ENCODE measurements around the gene ASXL3. TPM values are rescaled to one million over a fixed set of nuclear protein-coding genes. Genes with fewer than 3 reads are reported as not detected.

Gene ASXL3
- polyA plus RNA-seq, 3 donors: not detected

DNA sequence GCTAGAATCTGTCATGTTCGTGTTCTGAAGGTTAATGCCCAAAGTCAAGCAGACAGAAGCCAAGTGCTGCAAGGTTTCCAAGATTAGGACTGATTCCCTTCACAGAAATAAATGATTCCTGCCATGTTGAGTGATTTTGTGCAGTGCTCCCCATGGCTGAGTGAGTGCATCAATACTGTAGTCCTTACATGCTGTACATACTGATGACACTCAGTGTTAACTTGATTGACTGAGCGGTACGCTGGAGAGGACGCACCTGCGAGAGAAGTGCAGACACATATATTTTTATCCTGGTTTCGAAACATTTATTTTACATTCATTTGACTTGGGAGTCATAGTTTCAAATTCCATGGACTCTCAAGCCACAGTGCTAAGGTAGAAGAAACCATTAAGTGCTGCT lies 92.0 kb downstream of the ASXL3 start:
- Histone ChIP-seq H3K9me3 (replicated peaks in 1 of 2; ENCODE audit: control insufficient read depth in 1 of 2, insufficient read depth in 1 of 2, low read length in 2 of 2) (no peaks in the 10 kb centered on the region), H3K4me3 (replicated peaks in 1 of 3; ENCODE audit: low read depth in 2 of 3, low read length in 3 of 3) (no peak overlapping the region), H3K27ac (ENCODE audit: low read depth in 1 of 2, low read length in 2 of 2) (no peak overlapping the region), H3K27me3 (ENCODE audit: control insufficient read depth in 2 of 2, insufficient read depth in 2 of 2, low read length in 2 of 2) (no peaks in the 10 kb centered on the region), H2AFZ (ENCODE audit: insufficient read depth, low read depth, low read length, poor library complexity, severe bottlenecking) (no peak overlapping the region), H3K9ac (ENCODE audit: insufficient read depth, low read length, poor library complexity, severe bottlenecking) (no peak overlapping the region), H3K4me1 (ENCODE audit: control insufficient read depth in 1 of 2, insufficient read depth in 2 of 2, low read length in 2 of 2) (no peaks in the 10 kb centered on the region), H3K36me3 (replicated peaks in 1 of 2; ENCODE audit: control insufficient read depth in 1 of 2, insufficient read depth in 2 of 2, low read length in 2 of 2) (no peaks in the 10 kb centered on the region), H3K79me2 (ENCODE audit: insufficient read depth, low read length) (no peaks in the 10 kb centered on the region), H3K4me2 (replicated peaks; ENCODE audit: extremely low read depth, low read length, poor library complexity, severe bottlenecking) (no peak overlapping the region), H4K20me1 (ENCODE audit: insufficient read depth, low read length) (no peaks in the 10 kb centered on the region)
- intact Hi-C loops (cut with micrococcal nuclease): no loop called here
- Mint-ChIP-seq H3K4me3 (no peak overlapping the region), H3K4me1 (no peaks in the 10 kb centered on the region), H3K27ac (no peak overlapping the region), H3K27me3 (ENCODE audit: low read depth in 3 of 3) (peaks cover 0 to 2% (median 0%) of the 10 kb centered on the region in 3 donors), H3K36me3 (no peaks in the 10 kb centered on the region), H3K9me3 (peaks cover 0 to 3% (median 0%) of the 10 kb centered on the region in 7 donors)
- TF ChIP-seq, protein P1, sequence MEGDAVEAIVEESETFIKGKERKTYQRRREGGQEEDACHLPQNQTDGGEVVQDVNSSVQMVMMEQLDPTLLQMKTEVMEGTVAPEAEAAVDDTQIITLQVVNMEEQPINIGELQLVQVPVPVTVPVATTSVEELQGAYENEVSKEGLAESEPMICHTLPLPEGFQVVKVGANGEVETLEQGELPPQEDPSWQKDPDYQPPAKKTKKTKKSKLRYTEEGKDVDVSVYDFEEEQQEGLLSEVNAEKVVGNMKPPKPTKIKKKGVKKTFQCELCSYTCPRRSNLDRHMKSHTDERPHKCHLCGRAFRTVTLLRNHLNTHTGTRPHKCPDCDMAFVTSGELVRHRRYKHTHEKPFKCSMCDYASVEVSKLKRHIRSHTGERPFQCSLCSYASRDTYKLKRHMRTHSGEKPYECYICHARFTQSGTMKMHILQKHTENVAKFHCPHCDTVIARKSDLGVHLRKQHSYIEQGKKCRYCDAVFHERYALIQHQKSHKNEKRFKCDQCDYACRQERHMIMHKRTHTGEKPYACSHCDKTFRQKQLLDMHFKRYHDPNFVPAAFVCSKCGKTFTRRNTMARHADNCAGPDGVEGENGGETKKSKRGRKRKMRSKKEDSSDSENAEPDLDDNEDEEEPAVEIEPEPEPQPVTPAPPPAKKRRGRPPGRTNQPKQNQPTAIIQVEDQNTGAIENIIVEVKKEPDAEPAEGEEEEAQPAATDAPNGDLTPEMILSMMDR (IDR thresholded peaks at IDR 0.05): no peak
- no peak for DNase-seq
- WGBS (ENCODE audit: insufficient coverage): 100% methylated on average over 3 of the region's 6 CpGs

DNA sequence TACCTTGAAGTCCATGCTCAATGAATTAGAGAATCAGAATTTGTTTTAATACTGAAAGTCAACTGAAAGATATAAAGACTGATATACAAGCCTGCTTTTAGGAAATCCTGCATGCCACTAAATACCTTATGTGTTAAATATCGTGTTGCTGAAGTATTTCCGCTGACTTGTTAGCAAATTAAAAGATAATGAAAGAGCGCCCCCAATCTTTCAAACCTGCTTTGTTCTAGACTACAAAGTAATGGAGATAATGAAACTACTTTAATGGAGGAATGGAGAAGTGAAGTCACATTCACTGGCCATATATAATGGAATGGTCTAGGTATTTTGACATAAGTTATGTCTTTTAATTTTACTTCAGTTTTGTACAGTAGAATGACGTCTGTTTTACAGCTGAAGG lies 95.7 kb downstream of the ASXL3 start:
- TF ChIP-seq, protein P1 (IDR thresholded peaks at IDR 0.05): no peak
- Histone ChIP-seq H3K4me3 (replicated peaks in 1 of 3; ENCODE audit: low read depth in 2 of 3, low read length in 3 of 3) (no peak overlapping the region), H3K27ac (ENCODE audit: low read depth in 1 of 2, low read length in 2 of 2) (no peak overlapping the region), H3K79me2 (ENCODE audit: insufficient read depth, low read length) (no peaks in the 10 kb centered on the region), H4K20me1 (ENCODE audit: insufficient read depth, low read length) (no peaks in the 10 kb centered on the region), H3K9me3 (replicated peaks in 1 of 2; ENCODE audit: control insufficient read depth in 1 of 2, insufficient read depth in 1 of 2, low read length in 2 of 2) (no peaks in the 10 kb centered on the region), H2AFZ (ENCODE audit: insufficient read depth, low read depth, low read length, poor library complexity, severe bottlenecking) (no peak overlapping the region), H3K4me1 (ENCODE audit: control insufficient read depth in 1 of 2, insufficient read depth in 2 of 2, low read length in 2 of 2) (no peaks in the 10 kb centered on the region), H3K36me3 (replicated peaks in 1 of 2; ENCODE audit: control insufficient read depth in 1 of 2, insufficient read depth in 2 of 2, low read length in 2 of 2) (no peaks in the 10 kb centered on the region), H3K27me3 (ENCODE audit: control insufficient read depth in 2 of 2, insufficient read depth in 2 of 2, low read length in 2 of 2) (no peaks in the 10 kb centered on the region), H3K9ac (ENCODE audit: insufficient read depth, low read length, poor library complexity, severe bottlenecking) (no peak overlapping the region), H3K4me2 (replicated peaks; ENCODE audit: extremely low read depth, low read length, poor library complexity, severe bottlenecking) (no peak overlapping the region)
- WGBS (ENCODE audit: insufficient coverage): no CpG with 5 or more reads among the region's 4 CpGs
- Mint-ChIP-seq H3K4me3 (no peak overlapping the region), H3K4me1 (no peaks in the 10 kb centered on the region), H3K36me3 (no peaks in the 10 kb centered on the region), H3K27me3 (ENCODE audit: low read depth in 3 of 3) (peaks cover 0 to 2% (median 0%) of the 10 kb centered on the region in 3 donors), H3K27ac (no peak overlapping the region), H3K9me3 (peaks cover 0 to 5% (median 2%) of the 10 kb centered on the region in 7 donors)
- no peak for DNase-seq
- intact Hi-C loops (cut with micrococcal nuclease): no loop called here
